Gastrocnemius medialis (tissue), 4 donors: ENCODE data around the gene SLC12A6. TPM values are rescaled to one million over a fixed set of nuclear protein-coding genes. Genes with fewer than 3 reads are reported as not detected.

ENCODE experiments used
- ATAC-seq, 2 donors: fragments of 150-250 bp; one replicate each; pipeline ENCODE4 v1.9.1; 2016
- DNase-seq, 2 donors: peaks; one replicate each; pipeline ENCODE4 v3.0.0-alpha.2; 2019
- H3K27ac ChIP-seq, 4 donors: fragments of 200-600 bp; sonication (generic); 1 replicate in 1 of 4; 2 replicates in 3 of 4; pipeline ENCODE4 v1.5.1; 2016 to 2018; ENCODE audit warnings: mild to moderate bottlenecking in 2 of 4, moderate library complexity in 1 of 4
- H3K27me3 ChIP-seq, 3 donors: fragments of 200-600 bp; sonication (generic) in 2 of 3; 1 replicate in 1 of 3; 2 replicates in 2 of 3; pipeline versions ENCODE4 v1.5.1 to v1.6.0; 2016 to 2019; ENCODE audit warnings: mild to moderate bottlenecking in 1 of 3, moderate library complexity in 1 of 3
- H3K36me3 ChIP-seq, 2 donors: fragments of 200-600 bp; sonication (generic) in 1 of 2; one replicate each; pipeline ENCODE4 v1.5.1; 2017 to 2018
- H3K4me1 ChIP-seq, 2 donors: fragments of 200-600 bp; sonication (generic) in 1 of 2; one replicate each; pipeline ENCODE4 v1.5.1; 2016 to 2017; ENCODE audit warnings: mild to moderate bottlenecking in 2 of 2
- H3K4me3 ChIP-seq, 4 donors: fragments of 200-600 bp; sonication (generic) in 3 of 4; 1 replicate in 1 of 4; 2 replicates in 3 of 4; pipeline ENCODE4 v1.5.1; 2016 to 2019; ENCODE audit warnings: mild to moderate bottlenecking in 2 of 4
- H3K9me3 ChIP-seq, 3 donors: fragments of 200-600 bp; sonication (generic) in 2 of 3; 1 replicate in 1 of 3; 2 replicates in 2 of 3; pipeline ENCODE4 v1.5.1; 2016 to 2019
- CTCF ChIP-seq, 5 experiments: fragments of 450-650 bp in 3 of 5; fragments of 200-600 bp in 2 of 5; sonication (generic) in 2 of 5; IDR thresholded peaks in 4 of 5; conservative IDR thresholded peaks in 1 of 5; 1 replicate in 4 of 5; 2 replicates in 1 of 5; pipeline ENCODE4 v1.5.1; 2016 to 2019; ENCODE audit warnings: antibody characterized with exemption in 5 of 5, mild to moderate bottlenecking in 3 of 5, moderate library complexity in 3 of 5
- POLR2A ChIP-seq, 2 donors: fragments of 450-650 bp; IDR thresholded peaks; one replicate each; pipeline ENCODE4 v1.6.1; 2017; ENCODE audit warnings: antibody characterized with exemption in 2 of 2, mild to moderate bottlenecking in 2 of 2, moderate library complexity in 2 of 2
- in situ Hi-C, 4 donors: fragments of 200-750 bp; cut with MboI; loops; one replicate each; pipeline versions ENCODE4 v1.15.0 to v1.8.0; 2017; ENCODE audit warnings: low sequenced_read_pairs in 4 of 4
- intact Hi-C: fragments of 100-400 bp; cut with DNase I; formaldehyde crosslinking; loops from one replicate; pipeline ENCODE4 v1.15.1; 2023; ENCODE audit warnings: low total_unique reads
- total RNA-seq, 4 donors: library from RNA; depleted of rRNA; stranded (reverse); fragments of >200 nt; gene quantifications; one replicate each; pipeline versions ENCODE4 v1.1.0 to v1.2.3, GENCODE V29; 2016

Gene SLC12A6
- total RNA-seq, 4 donors from 2014 or later, result 17.3 to 25.4 (median 19.5) TPM

- TF ChIP-seq POLR2A (IDR thresholded peaks at IDR 0.05) (no peak), CTCF (IDR thresholded peaks at IDR 0.05 in 4 of 5, conservative IDR thresholded peaks at IDR 0.05 in 1 of 5) (no peak)
- Histone ChIP-seq H3K36me3 (no peaks in the 10 kb centered on the region), H3K4me1 (no peaks in the 10 kb centered on the region), H3K4me3 (no peak overlapping the region), H3K27me3 (no peaks in the 10 kb centered on the region), H3K27ac (no peak overlapping the region), H3K9me3 (no peaks in the 10 kb centered on the region)
- ATAC-seq, result no peak
- in situ Hi-C loops, result loop anchor here in 1 of 4 donors (25.0 kb wide), 3 partner anchors 137 to 613 kb away; partner anchors contain the start of genes EMC4 and ZNF770
- intact Hi-C loops, result loop anchor here (10.0 kb wide), 1 partner anchor 99 kb away; no protein-coding TSS in a partner anchor
- no peak for DNase-seq
These were observed 36.4 kb upstream of the SLC12A6 start for GRCh38 chr15:34373951-34374350.

GRCh38 chr15:34370643-34371042, 33.1 kb upstream of the SLC12A6 start:
- TF ChIP-seq CTCF (IDR thresholded peaks at IDR 0.05 in 4 of 5, conservative IDR thresholded peaks at IDR 0.05 in 1 of 5) (no peak), POLR2A (IDR thresholded peaks at IDR 0.05) (no peak)
- ATAC-seq (no peak), DNase-seq (no peak)
- Histone ChIP-seq H3K4me3 (no peak overlapping the region), H3K27me3 (no peaks in the 10 kb centered on the region), H3K27ac (no peak overlapping the region), H3K4me1 (peaks cover 11 to 17% of the 10 kb centered on the region in 2 donors), H3K36me3 (no peaks in the 10 kb centered on the region), H3K9me3 (no peaks in the 10 kb centered on the region)
- in situ Hi-C loops, result loop anchor here in 1 of 4 donors (25.0 kb wide), 3 partner anchors 133 to 617 kb away; partner anchors contain the start of genes EMC4 and ZNF770
- intact Hi-C loops, result loop anchor here (10.0 kb wide), 1 partner anchor 96 kb away; no protein-coding TSS in a partner anchor

GRCh38 chr15:34370129-34370528, 32.5 kb upstream of the SLC12A6 start:
- ATAC-seq (no peak), DNase-seq (no peak)
- Histone ChIP-seq H3K4me3 (no peak overlapping the region), H3K27me3 (no peaks in the 10 kb centered on the region), H3K4me1 (peaks cover 14 to 21% of the 10 kb centered on the region in 2 donors), H3K27ac (no peak overlapping the region), H3K36me3 (no peaks in the 10 kb centered on the region), H3K9me3 (no peaks in the 10 kb centered on the region)
- in situ Hi-C loops, result loop anchor here in 1 of 4 donors (25.0 kb wide), 3 partner anchors 133 to 617 kb away; partner anchors contain the start of genes EMC4 and ZNF770
- intact Hi-C loops, result loop anchor here (10.0 kb wide), 1 partner anchor 95 kb away; no protein-coding TSS in a partner anchor
- TF ChIP-seq CTCF (IDR thresholded peaks at IDR 0.05 in 4 of 5, conservative IDR thresholded peaks at IDR 0.05 in 1 of 5) (no peak), POLR2A (IDR thresholded peaks at IDR 0.05) (no peak)

GRCh38 chr15:34367101-34368081, 29.8 kb upstream of the SLC12A6 start, which contains the start of gene LPCAT4:
Gene LPCAT4 (minus strand): TSS chr15:34367196. CDS start chr15:34367100, 96 bp downstream.
- H3K27me3 ChIP-seq, result no peaks in the 10 kb centered on the region
- ATAC-seq (peak; percentile 91 to 92), DNase-seq (peak; percentile 76 to 82)
- H3K4me3 ChIP-seq, result peak within 1 kb of the TSS; percentile 88 to 98 (median 92)
- H3K36me3 ChIP-seq, result no peaks in the 10 kb centered on the region
- in situ Hi-C loops, result loop anchor here in 2 of 4 donors (10.0 to 25.0 kb wide), 4 partner anchors 123 to 620 kb away; partner anchors contain the start of genes EMC4 (in 1 of the 2) and ZNF770 (in 1 of the 2)
- H3K9me3 ChIP-seq, result no peaks in the 10 kb centered on the region
- peaks cover 14 to 21% of the 10 kb centered on the region in 2 donors for H3K4me1 ChIP-seq
- TF ChIP-seq CTCF (IDR thresholded peaks at IDR 0.05 in 4 of 5, conservative IDR thresholded peaks at IDR 0.05 in 1 of 5) (peak; percentile 88 to 98 (median 97)), POLR2A (IDR thresholded peaks at IDR 0.05) (peak; percentile 56 to 59)
- intact Hi-C loops, result loop anchor here (1.0 to 5.0 kb wide), 2 partner anchors 24 to 125 kb away; partner anchors contain the start of genes NOP10 and NUTM1
- peak within 1 kb of the TSS; percentile 92 to 99 (median 96) for H3K27ac ChIP-seq
